SK-N-MC (cell line): ENCODE results near the gene FARS2.

Experiments used
- EZH2 ChIP-seq: fragments of 200-600 bp; sonication (generic); IDR thresholded peaks from one replicate; pipeline ENCODE4 v1.6.1; 2017; ENCODE audit warnings: antibody characterized with exemption
- FOXP2 ChIP-seq: optimal IDR thresholded peaks from 2 replicates; pipeline ENCODE3; 2011; ENCODE audit warnings: mild to moderate bottlenecking, moderate library complexity; ENCODE audit not compliant: insufficient read depth; ENCODE audit errors: extremely low read length, control extremely low read depth
- POLR2AphosphoS5 ChIP-seq: IDR thresholded peaks from 2 replicates; pipeline ENCODE4 v1.6.1; 2012; ENCODE audit warnings: mild to moderate bottlenecking, low read depth, low read length, borderline replicate concordance

GRCh38 chr6:5566718-5567117 lies 305.4 kb downstream of the FARS2 start:
- TF ChIP-seq POLR2AphosphoS5 (no peak), EZH2 (no peak), FOXP2 (no peak)
